Tibial nerve (tissue), 3 donors: ENCODE results near the gene SPDYE17.
"Not testable (repeated sequence)": the region's sequence is repeated elsewhere in the genome, so short reads cannot be mapped to it uniquely, and the experiment has no call there.

Experiments used
- CTCF ChIP-seq, 5 experiments: fragments of 200-600 bp in 3 of 5; fragments of 450-650 bp in 2 of 5; sonication (generic) in 3 of 5; IDR thresholded peaks; one replicate each; pipeline ENCODE4 v1.5.1; 2016 to 2019; ENCODE audit warnings: antibody characterized with exemption in 5 of 5, mild to moderate bottlenecking in 3 of 5, moderate library complexity in 2 of 5
- POLR2A ChIP-seq, 2 donors: fragments of 450-650 bp; IDR thresholded peaks; one replicate each; pipeline ENCODE4 v1.6.1; 2017; ENCODE audit warnings: antibody characterized with exemption in 2 of 2, mild to moderate bottlenecking in 2 of 2, moderate library complexity in 2 of 2

- TF ChIP-seq POLR2A, CTCF (IDR thresholded peaks at IDR 0.05): not testable (repeated sequence)
Observed at GRCh38 chr7:76993831-76994230, 38.3 kb downstream of the SPDYE17 start.
